ENCODE data around the gene SMURF2. TPM values are rescaled to one million over a fixed set of nuclear protein-coding genes. Genes with fewer than 3 reads are reported as not detected.
A peak's percentile ranks its signal among the peaks of the same experiment; 100 is the strongest.

Gene SMURF2
- total and polyA plus RNA-seq, 11 donors, result 3.6 to 17.5 (median 12.2) TPM

- Histone ChIP-seq H3K4me3 (no peak overlapping the region), H3K27me3 (no peaks in the 10 kb centered on the region), H3K36me3 (no peaks in the 10 kb centered on the region), H3K4me1 (peaks cover 0 to 46% (median 31%) of the 10 kb centered on the region in 12 donors), H3K9me3 (no peaks in the 10 kb centered on the region), H3K27ac (peak overlapping the region in 9 of 12 donors; percentile 41 to 75 (median 66))
- TF ChIP-seq POLR2A (IDR thresholded peaks at IDR 0.05), result no peak
- no peak for TF ChIP-seq CTCF (IDR thresholded peaks at IDR 0.05)
- intact Hi-C loops (cut with DNase I), result no loop called here
- 58 to 67% (median 62%) methylated on average over 8 of the region's 8 CpGs for WGBS, 4 donors
- DNase-seq (no peak), ATAC-seq (peak in 1 of 4 donors; percentile 27)
Observed at GRCh38 chr17:64706224-64707049, 44.3 kb upstream of the SMURF2 start.

- no peaks in the 10 kb centered on the region for H3K36me3 ChIP-seq
- H3K27me3 ChIP-seq, result no peaks in the 10 kb centered on the region
- no peak overlapping the region for H3K4me3 ChIP-seq
- ATAC-seq (no peak), DNase-seq (no peak)
- intact Hi-C loops (cut with DNase I), result no loop called here
- 92 to 98% (median 94%) methylated on average over 2 of the region's 2 CpGs for WGBS, 4 donors
- TF ChIP-seq POLR2A (IDR thresholded peaks at IDR 0.05), result no peak
- TF ChIP-seq CTCF (IDR thresholded peaks at IDR 0.05), result no peak
- no peak overlapping the region for H3K27ac ChIP-seq
- peaks cover 0 to 22% (median 15%) of the 10 kb centered on the region in 12 donors for H3K4me1 ChIP-seq
- no peaks in the 10 kb centered on the region for H3K9me3 ChIP-seq
Observed at GRCh38 chr17:64702815-64703214, 40.7 kb upstream of the SMURF2 start.

GRCh38 chr17:64698725-64699124, 36.6 kb upstream of the SMURF2 start:
- TF ChIP-seq POLR2A (IDR thresholded peaks at IDR 0.05), result no peak
- TF ChIP-seq CTCF (IDR thresholded peaks at IDR 0.05), result no peak
- intact Hi-C loops (cut with DNase I), result no loop called here
- Histone ChIP-seq H3K9me3 (no peaks in the 10 kb centered on the region), H3K36me3 (no peaks in the 10 kb centered on the region), H3K4me3 (no peak overlapping the region), H3K4me1 (peaks cover 0 to 13% (median 5%) of the 10 kb centered on the region in 12 donors), H3K27ac (no peak overlapping the region), H3K27me3 (no peaks in the 10 kb centered on the region)
- DNase-seq, result no peak
- 78 to 83% (median 81%) methylated on average over 2 of the region's 2 CpGs for WGBS, 4 donors
- ATAC-seq, result no peak

- Histone ChIP-seq H3K27me3 (no peaks in the 10 kb centered on the region), H3K4me3 (no peak overlapping the region), H3K27ac (peak overlapping the region in 6 of 12 donors; percentile 47 to 78 (median 60)), H3K36me3 (no peaks in the 10 kb centered on the region), H3K4me1 (peaks cover 0 to 27% (median 5%) of the 10 kb centered on the region in 12 donors), H3K9me3 (no peaks in the 10 kb centered on the region)
- WGBS, 4 donors, result 28 to 44% (median 39%) methylated on average over 5 of the region's 5 CpGs
- TF ChIP-seq CTCF (IDR thresholded peaks at IDR 0.05) (no peak), POLR2A (IDR thresholded peaks at IDR 0.05) (no peak)
- ATAC-seq, result peak; percentile 78 to 98 (median 96)
- DNase-seq, result peak in 4 of 5 donors; percentile 69 to 89 (median 76)
- intact Hi-C loops (cut with DNase I), result no loop called here
Observed at GRCh38 chr17:64694207-64694606, 32.1 kb upstream of the SMURF2 start.

Measured in heart left ventricle (tissue), 16 donors.